GM18517 (cell line): Measurements from ENCODE around the gene STAT4.

Experiments used
- ATAC-seq: cut with Tn5 transposase; IDR thresholded peaks from one replicate; pipeline ENCODE4 v1.9.1; 2021; ENCODE audit warnings: mild to moderate bottlenecking, moderate library complexity; ENCODE audit not compliant: unreplicated experiment

STAT4 gene

DNA sequence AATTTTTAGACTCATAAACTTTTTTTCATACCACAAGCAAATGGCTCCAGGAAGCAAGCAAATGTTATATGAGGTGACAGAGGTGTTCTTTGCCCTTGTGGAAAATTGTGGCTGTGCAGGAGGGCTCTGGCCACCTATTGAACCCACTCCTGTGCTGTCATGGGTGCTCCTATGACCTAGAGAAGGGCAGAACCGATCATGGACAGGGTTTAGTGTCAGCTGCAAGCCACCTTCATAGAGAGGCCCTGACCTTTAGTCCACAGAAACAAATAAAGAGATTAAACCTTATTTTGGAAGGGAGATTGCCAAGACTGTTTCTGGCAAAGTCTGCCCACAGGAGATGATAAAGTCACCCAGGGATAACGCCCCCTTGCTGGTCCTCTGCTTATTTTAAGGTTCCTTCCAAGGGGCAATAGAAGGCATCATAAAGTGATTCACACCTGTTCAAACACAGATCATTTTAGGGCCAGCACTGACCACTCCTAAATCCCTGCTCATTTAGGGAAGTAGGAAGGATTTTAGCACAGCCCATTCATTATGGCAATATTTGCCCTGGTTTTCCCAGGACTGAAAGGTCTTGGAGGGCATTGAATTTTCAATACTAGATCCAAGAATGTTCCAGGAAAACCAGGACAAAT, 26.1 kb upstream of the STAT4 start:
- ATAC-seq: peak; percentile 25

GRCh38 chr2:191176305-191176704, 25.5 kb upstream of the STAT4 start:
- ATAC-seq: peak; percentile 69

DNA sequence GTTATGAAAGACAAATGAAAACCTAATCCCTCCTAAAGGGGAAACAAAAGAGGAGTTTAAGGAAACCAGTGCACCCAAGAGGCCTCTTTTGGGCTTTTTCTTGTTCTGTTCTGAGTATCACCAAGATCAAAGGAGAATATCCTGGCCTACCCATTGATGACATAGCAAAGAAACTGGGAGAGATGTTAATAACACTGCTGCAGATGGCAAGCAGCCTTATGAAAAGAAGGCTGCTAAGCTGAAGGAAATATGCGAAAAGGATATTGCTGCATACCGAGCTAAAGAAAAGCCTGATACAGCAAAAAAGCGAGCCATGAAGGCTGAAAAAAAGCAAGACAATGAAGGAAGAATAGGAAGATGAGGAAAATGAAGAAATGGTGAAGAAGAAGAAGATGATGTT, 23.6 kb upstream of the STAT4 start:
- ATAC-seq: no peak

DNA sequence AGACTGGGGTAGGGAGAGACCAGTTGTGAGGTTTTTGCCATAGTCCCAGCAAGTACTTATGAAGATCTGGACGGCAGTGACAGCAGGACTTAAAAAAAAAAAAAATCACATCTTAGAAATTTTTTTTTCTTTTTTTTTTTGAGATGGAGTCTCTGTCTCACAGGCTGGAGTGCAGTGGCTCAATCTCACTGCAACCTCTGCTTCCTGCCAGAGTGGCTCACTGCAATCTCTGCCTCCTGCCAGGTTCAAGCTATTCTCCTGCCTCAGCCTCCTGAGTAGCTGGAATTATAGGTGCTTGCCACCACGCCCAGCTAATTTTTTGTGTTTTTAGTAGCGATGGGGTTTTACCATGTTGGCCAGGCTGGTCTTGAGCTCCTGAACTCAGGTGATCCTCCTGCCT, 22.4 kb upstream of the STAT4 start:
- ATAC-seq: no peak

DNA sequence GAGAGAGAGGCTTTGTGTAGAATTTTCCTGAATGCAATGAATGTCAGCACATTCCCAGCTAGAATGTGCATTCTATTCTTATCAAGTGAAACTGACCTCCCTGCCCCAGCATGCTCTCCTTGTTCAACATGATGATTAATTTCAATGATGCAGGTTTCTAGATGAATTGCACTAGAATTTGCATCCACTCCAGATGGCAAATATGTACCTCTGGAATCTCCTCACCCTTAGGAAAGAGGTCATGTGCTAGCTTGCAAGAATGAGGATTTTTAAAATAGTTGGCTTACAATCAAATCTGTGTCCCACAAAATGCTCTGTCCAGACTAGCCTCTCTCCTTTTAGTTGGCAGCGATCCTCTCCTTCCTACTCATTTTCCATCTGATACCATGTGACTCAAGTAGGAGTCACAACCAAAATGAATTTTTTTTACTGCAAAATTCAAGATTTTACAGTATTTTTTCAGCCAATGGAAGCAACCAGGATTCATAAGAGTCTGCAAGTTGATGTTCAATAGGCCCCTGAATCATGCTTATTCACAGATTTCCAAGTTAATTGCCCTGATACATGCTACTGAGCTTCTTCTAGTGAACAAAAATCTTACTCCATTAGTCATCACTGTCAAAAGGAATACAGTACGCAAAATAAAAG, 21.0 kb upstream of the STAT4 start:
- ATAC-seq: no peak

DNA sequence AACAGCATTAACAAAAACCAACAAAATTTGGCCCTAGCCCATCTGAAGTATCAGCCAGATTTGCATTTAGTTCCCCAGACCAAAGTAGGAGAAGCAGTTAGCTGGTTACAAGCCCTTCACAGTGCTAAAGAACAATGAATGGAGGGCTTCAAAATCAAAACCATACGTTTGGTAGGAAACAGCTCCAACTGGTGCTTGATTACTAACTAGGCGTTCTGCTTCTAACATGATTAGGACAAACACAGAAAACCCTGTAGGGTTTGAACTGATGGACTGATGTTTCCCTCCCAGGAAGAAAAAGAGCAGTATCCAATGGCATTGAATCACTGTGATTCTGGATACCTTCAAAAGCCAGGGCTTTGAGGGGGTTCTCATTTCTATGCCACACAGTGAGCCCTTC, 20.5 kb upstream of the STAT4 start:
- ATAC-seq: no peak

DNA sequence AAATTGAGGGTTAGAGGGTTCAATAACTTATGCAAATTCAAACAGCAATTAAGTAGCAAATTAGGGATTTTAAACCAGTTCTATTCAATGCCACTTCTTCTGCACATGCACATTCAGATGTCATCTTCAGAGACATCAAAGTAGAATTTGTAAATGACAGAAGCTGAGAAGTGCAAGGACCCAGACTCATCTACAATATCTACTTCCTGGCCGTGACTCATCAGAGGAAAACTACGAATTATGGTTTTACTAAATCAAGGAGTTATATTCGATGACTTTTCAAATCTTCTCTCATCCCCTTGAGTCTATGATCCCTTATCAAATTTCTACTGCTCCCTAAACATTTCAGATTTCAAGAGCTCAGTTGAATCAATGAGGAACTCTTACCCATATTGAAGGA, 20.0 kb upstream of the STAT4 start:
- ATAC-seq: no peak

- ATAC-seq: no peak
Observed at GRCh38 chr2:191170301-191170636, 19.5 kb upstream of the STAT4 start.

DNA sequence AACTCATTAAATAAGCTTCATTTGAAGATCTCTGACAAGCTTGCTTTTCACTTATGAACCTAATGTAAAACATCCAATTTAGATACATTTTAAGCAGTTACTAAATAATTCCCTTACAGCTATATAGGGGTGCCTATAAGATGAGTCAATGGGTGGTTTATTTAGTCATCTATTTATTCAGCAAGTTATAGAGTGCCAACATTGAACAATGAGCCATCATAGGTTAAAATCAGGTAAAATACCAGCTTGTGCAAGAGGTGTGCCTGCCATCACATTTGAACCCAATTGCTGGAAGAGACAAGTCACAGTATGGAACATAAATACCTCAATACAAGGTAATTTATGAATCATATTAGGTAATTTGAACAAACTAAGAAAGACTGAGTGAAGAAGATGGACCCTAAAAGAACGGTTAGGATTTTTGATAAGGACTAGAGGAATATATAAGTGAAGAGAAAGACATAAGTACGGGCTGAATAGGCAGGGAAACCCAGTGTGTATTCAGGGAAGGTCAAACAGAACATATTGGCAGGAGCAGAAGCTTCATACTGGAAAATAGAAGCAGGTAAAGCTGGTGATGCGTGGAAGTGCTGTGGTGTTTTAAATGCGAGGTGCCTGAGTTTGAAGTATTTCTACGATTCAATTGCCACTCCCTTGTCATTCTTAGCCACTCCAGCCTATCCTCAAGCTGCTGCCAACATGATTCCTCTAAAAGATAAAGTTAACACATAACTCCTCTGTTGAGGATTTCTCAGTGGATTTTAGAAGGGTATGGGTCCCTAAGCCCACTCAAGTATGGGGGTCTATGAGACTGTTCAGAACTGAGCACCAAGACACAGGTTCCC, 18.9 kb upstream of the STAT4 start:
- ATAC-seq: no peak

GRCh38 chr2:191167766-191168165, 17.0 kb upstream of the STAT4 start:
- no peak for ATAC-seq

- ATAC-seq: no peak
Observed at GRCh38 chr2:191166756-191167445, 16.1 kb upstream of the STAT4 start.

GRCh38 chr2:191166111-191166755, 15.4 kb upstream of the STAT4 start:
- ATAC-seq: no peak

GRCh38 chr2:191165176-191165643, 14.4 kb upstream of the STAT4 start:
- ATAC-seq: peak; percentile 77

GRCh38 chr2:191158747-191159146, 8.0 kb upstream of the STAT4 start:
- ATAC-seq: no peak

DNA sequence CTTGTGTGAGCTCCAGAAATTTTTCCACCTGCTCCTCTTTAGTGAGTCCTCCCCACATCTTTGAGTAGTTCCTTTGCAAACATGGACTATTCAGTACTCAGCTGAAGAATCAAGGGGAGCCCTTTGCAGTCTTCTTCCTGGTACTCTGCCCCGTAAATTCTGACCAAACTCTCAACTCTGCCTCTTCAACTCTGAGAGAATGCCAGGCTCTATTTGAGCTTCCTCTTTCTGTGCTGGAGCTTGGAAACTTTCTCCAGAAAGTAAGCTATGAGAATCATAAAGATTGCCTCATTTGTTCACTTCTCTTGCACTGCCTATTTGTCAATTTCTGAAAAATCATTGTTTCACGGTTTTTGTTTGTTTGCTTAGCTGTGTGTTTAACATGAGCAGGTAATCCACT, 7.4 kb upstream of the STAT4 start:
- ATAC-seq: no peak

GRCh38 chr2:191155608-191156071, 4.8 kb upstream of the STAT4 start:
- peak; percentile 43 for ATAC-seq

DNA sequence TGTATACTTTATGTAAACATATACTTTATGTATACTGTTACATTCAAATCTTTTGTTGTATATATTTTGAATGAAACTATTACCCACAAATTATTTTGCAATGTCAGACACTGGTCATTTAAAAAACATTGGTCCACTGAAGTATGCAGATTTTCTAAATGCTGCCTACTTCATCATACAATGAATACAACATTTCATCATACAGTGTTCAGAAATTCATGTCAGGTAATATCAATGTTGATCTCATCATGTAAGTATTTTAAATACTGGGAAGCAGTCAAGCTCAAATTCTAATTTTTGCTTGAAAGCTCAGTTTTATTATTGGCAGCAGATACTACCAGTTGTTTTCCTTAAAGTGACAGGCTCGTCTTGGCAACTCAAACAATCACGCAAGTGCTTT, 2.9 kb upstream of the STAT4 start:
- ATAC-seq: no peak

- no peak for ATAC-seq
Observed at GRCh38 chr2:191152482-191153240, 1.9 kb upstream of the STAT4 start.

DNA sequence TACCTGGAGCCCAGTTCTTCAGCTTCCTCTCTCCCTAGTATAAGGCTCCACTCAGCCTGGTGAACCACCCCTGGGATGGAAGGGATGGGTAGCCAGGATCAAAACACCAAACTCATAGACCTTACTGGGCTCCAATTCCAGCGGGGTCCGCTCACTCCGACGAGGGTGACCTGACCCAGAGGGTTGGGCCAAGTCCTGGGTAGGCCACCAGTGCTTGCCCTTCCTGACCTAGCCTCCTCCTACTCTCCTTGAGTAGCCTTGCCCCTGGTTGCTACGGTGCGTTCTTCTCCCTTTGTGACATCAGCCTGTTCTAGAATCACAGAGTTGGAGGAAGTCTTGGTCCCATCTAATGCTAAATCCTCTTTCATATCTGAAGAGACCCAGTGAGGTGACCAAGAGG, 537 bp upstream of the STAT4 start:
- no peak for ATAC-seq

DNA sequence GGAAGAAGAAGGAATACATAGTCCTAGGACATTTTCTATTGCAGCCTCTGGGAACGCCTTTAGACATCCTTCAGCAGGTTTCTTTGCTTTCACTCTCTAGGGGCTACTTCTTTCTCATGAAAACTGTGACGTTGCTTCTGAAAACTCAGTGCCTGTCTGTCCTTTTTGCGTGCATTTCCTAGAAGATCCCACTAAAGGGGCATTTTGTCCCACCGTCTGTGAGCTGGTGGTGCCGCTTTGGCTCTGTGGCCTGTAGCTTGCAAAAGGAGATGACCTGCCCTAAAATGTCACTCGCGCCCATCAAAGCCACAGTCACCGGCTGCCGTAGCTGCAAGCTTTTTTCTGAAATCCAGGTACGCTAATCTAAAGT, 579 bp downstream of the STAT4 start:
- peak; percentile 14 for ATAC-seq
